Measurements from ENCODE around the gene C5. TPM values are rescaled to one million over a fixed set of nuclear protein-coding genes. Genes with fewer than 3 reads are reported as not detected.
A peak's percentile ranks its signal among the peaks of the same experiment; 100 is the strongest.

C5 gene
- total RNA-seq, 1 donor = 3.9 TPM

GRCh38 chr9:120934281-120934680 is 115.8 kb downstream of the C5 start:
- no peak for DNase-seq (ENCODE audit: low read depth)
- no peak for TF ChIP-seq CTCF (IDR thresholded peaks at IDR 0.05; ENCODE audit: insufficient read depth, low read depth, low read length)
- H3K4me3 ChIP-seq (ENCODE audit: low read depth, low read length) = no peak overlapping the region

- DNase-seq (ENCODE audit: low read depth) = no peak
- no peak for TF ChIP-seq CTCF (IDR thresholded peaks at IDR 0.05; ENCODE audit: insufficient read depth, low read depth, low read length)
- no peak overlapping the region for H3K4me3 ChIP-seq (ENCODE audit: low read depth, low read length)
Measured at GRCh38 chr9:120933310-120934055, 116.6 kb downstream of the C5 start.

- no peak for DNase-seq (ENCODE audit: low read depth)
- TF ChIP-seq CTCF (IDR thresholded peaks at IDR 0.05; ENCODE audit: insufficient read depth, low read depth, low read length) = no peak
- H3K4me3 ChIP-seq (ENCODE audit: low read depth, low read length) = no peak overlapping the region
Measured at GRCh38 chr9:120932086-120932823, 117.8 kb downstream of the C5 start.

GRCh38 chr9:120931231-120932085 is 118.6 kb downstream of the C5 start:
- TF ChIP-seq CTCF (IDR thresholded peaks at IDR 0.05; ENCODE audit: insufficient read depth, low read depth, low read length) = no peak
- DNase-seq (ENCODE audit: low read depth) = peak; percentile 70
- H3K4me3 ChIP-seq (ENCODE audit: low read depth, low read length) = no peak overlapping the region

- DNase-seq (ENCODE audit: low read depth) = no peak
- TF ChIP-seq CTCF (IDR thresholded peaks at IDR 0.05; ENCODE audit: insufficient read depth, low read depth, low read length) = no peak
- peak overlapping the region; percentile 60 for H3K4me3 ChIP-seq (ENCODE audit: low read depth, low read length)
Measured at GRCh38 chr9:120929229-120929791, 120.8 kb downstream of the C5 start.

GRCh38 chr9:120928483-120929228 is 121.4 kb downstream of the C5 start:
- DNase-seq (ENCODE audit: low read depth) = peak; percentile 59
- peak overlapping the region; percentile 60 for H3K4me3 ChIP-seq (ENCODE audit: low read depth, low read length)
- peak; percentile 9 for TF ChIP-seq CTCF (IDR thresholded peaks at IDR 0.05; ENCODE audit: insufficient read depth, low read depth, low read length)
